GM23338 (cell line): Measurements from ENCODE around the gene HIF3A. TPM values are rescaled to one million over a fixed set of nuclear protein-coding genes. Genes with fewer than 3 reads are reported as not detected.
"Not testable (repeated sequence)": the region's sequence is repeated elsewhere in the genome, so short reads cannot be mapped to it uniquely, and the experiment has no call there.

Source experiments
- ATAC-seq: fragments of 200-7000 bp; cut with Tn5 transposase; 3 replicates; pipeline ENCODE4 v1.9.1; 2020
- DNase-seq: peaks from one replicate; pipeline ENCODE4 v3.0.0-alpha.2; 2015; ENCODE audit warnings: low spot score
- H2AFZ ChIP-seq: fragments of 200-600 bp; sonication (generic); 2 replicates; pipeline ENCODE4 v1.8.0; 2016; ENCODE audit warnings: antibody characterized with exemption, mild to moderate bottlenecking, moderate library complexity
- H3F3A ChIP-seq: fragments of 200-600 bp; sonication (generic); replicated peaks from 2 replicates; pipeline ENCODE4 v1.8.0; 2017; ENCODE audit warnings: antibody characterized with exemption, mixed run types, low read depth
- H3K27ac ChIP-seq: fragments of 200-600 bp; sonication (generic); 2 replicates; pipeline ENCODE4 v1.6.1; 2016; ENCODE audit warnings: low read depth
- H3K27me3 ChIP-seq: fragments of 200-600 bp; sonication (generic); 2 replicates; pipeline ENCODE4 v1.8.0; 2016; ENCODE audit warnings: mild to moderate bottlenecking, mixed run types, moderate library complexity; ENCODE audit not compliant: insufficient read depth
- H3K36me3 ChIP-seq: fragments of 200-600 bp; sonication (generic); 2 replicates; pipeline ENCODE4 v1.8.0; 2016; ENCODE audit warnings: mild to moderate bottlenecking; ENCODE audit not compliant: insufficient read depth
- H3K4me1 ChIP-seq: fragments of 200-600 bp; sonication (generic); 2 replicates; pipeline ENCODE4 v1.8.0; 2016; ENCODE audit warnings: mild to moderate bottlenecking, moderate library complexity; ENCODE audit not compliant: insufficient read depth
- H3K4me2 ChIP-seq: fragments of 200-600 bp; sonication (generic); 2 replicates; pipeline ENCODE4 v1.7.1; 2017; ENCODE audit warnings: mixed run types
- H3K4me3 ChIP-seq: fragments of 200-600 bp; sonication (generic); 2 replicates; pipeline ENCODE4 v1.6.1; 2016; ENCODE audit warnings: mixed run types
- H3K79me2 ChIP-seq: fragments of 200-600 bp; sonication (generic); replicated peaks from 2 replicates; pipeline ENCODE4 v1.8.0; 2017; ENCODE audit warnings: mild to moderate bottlenecking; ENCODE audit not compliant: insufficient read depth
- H3K9me2 ChIP-seq: fragments of 200-600 bp; sonication (generic); 2 replicates; pipeline ENCODE4 v1.8.0; 2017; ENCODE audit not compliant: insufficient read depth
- H4K20me1 ChIP-seq: fragments of 200-600 bp; sonication (generic); replicated peaks from 2 replicates; pipeline ENCODE4 v1.8.0; 2017; ENCODE audit warnings: mild to moderate bottlenecking; ENCODE audit not compliant: insufficient read depth
- H3K27ac Mint-ChIP-seq: 2 replicates; pipeline ENCODE4 v1.8.0; 2020; ENCODE audit warnings: inconsistent platforms, mild to moderate bottlenecking, moderate library complexity, mixed read lengths
- H3K27me3 Mint-ChIP-seq: 3 replicates; pipeline ENCODE4 v1.8.0; 2022; ENCODE audit warnings: low read depth, mild to moderate bottlenecking, moderate library complexity, mixed read lengths, inconsistent platforms; ENCODE audit not compliant: insufficient read depth, poor library complexity
- H3K36me3 Mint-ChIP-seq: 3 replicates; pipeline ENCODE4 v1.8.0; 2021; ENCODE audit warnings: low read depth, mild to moderate bottlenecking, inconsistent platforms, moderate library complexity, mixed read lengths
- H3K4me1 Mint-ChIP-seq: 3 replicates; pipeline ENCODE4 v1.8.0; 2020; ENCODE audit warnings: mild to moderate bottlenecking, inconsistent platforms, mixed read lengths
- H3K4me3 Mint-ChIP-seq: 3 replicates; pipeline ENCODE4 v1.8.0; 2021; ENCODE audit warnings: moderate library complexity, mild to moderate bottlenecking, inconsistent platforms, mixed read lengths
- H3K9me3 Mint-ChIP-seq: 3 replicates; pipeline ENCODE4 v1.8.0; 2020; ENCODE audit warnings: moderate library complexity, mild to moderate bottlenecking, inconsistent platforms, mixed read lengths
- CREB1 ChIP-seq: fragments of 250-450 bp; sonication (Bioruptor Pico); IDR thresholded peaks from 2 replicates; pipeline ENCODE4 v1.5.0; 2020; ENCODE audit warnings: low read depth, mild to moderate bottlenecking, moderate library complexity
- EZH2 ChIP-seq: fragments of 200-600 bp; sonication (generic); IDR thresholded peaks from one replicate; pipeline ENCODE4 v1.8.0; 2017; ENCODE audit warnings: antibody characterized with exemption, mild to moderate bottlenecking, low read depth; ENCODE audit not compliant: unreplicated experiment
- NANOG ChIP-seq: IDR thresholded peaks from 2 replicates; pipeline ENCODE4 v1.6.1; 2016; ENCODE audit warnings: antibody characterized with exemption, borderline replicate concordance
- polyA plus RNA-seq: library from polyadenylated mRNA; unstranded; fragments of >200 nt; fragmentation: Nextera tagmentation; extraction: Ambion mirVana; gene quantifications from 2 replicates; pipeline ENCODE4 v1.2.1, GENCODE V29; 2016
- total RNA-seq: library from RNA; depleted of rRNA; stranded (reverse); fragments of >200 nt; shearing (Covaris generic); gene quantifications from 2 replicates; pipeline ENCODE4 v1.2.3, GENCODE V29; 2014
- TF ChIP-seq, protein P1 (sequence below): IDR thresholded peaks from one replicate; pipeline ENCODE4 v1.6.1; 2018; ENCODE audit warnings: antibody characterized with exemption; ENCODE audit not compliant: unreplicated experiment

Gene HIF3A
- total and polyA plus RNA-seq, 2 experiments from 2014 or later, result 20.4 to 70.5 TPM

DNA sequence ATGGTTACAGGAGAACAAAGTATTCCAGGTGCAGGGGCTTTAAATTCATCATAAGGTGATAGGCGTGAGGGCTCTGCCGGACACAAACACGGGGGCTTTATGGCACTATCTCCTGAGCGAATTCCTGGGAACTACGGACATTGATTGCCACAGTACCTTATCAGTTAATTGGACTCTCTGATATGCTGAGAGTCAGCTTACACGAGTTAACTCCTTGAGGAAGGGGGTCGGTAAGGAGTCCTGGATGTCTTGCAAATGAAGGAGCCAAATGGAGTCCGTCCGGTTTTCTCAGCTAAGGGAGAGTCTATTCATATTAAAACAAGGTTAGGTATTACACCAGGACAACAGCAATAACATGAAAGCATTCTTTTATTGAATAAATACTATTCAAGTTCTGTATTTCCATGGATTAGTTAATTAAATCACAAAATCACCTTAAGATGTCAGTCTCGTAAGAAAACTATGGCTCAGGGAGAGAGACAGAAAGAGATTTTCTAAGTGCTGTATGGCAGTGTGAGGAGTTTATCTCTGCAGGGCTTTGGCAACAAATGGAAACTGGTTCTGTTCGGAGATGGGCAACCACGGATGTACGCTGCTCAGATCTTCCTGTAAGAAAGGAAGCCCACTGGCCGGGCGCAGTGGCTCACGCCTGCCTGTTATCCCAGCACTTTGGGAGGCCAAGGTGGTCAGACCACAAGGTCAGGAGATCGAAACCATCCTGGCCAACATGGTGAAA is 26.2 kb upstream of the HIF3A start:
- no peaks in the 10 kb centered on the region for H3K9me3 Mint-ChIP-seq
- ATAC-seq, result peak; percentile 85
- H3K9me2 ChIP-seq, result no peaks in the 10 kb centered on the region
- H3K27me3 ChIP-seq, result no peaks in the 10 kb centered on the region
- H3K27ac Mint-ChIP-seq, result peak overlapping the region; percentile 86
- H3K27me3 Mint-ChIP-seq, result peaks cover 2% of the 10 kb centered on the region
- H4K20me1 ChIP-seq, result no peaks in the 10 kb centered on the region
- H3K4me2 ChIP-seq, result peak overlapping the region; percentile 58
- DNase-seq, result peak; percentile 66
- peak overlapping the region; percentile 82 for H3K27ac ChIP-seq
- 0 out of 2 replicates have a peak, but pooled peaks cover 6% of the 10 kb centered on the region for H3F3A ChIP-seq
- TF ChIP-seq, protein P1, sequence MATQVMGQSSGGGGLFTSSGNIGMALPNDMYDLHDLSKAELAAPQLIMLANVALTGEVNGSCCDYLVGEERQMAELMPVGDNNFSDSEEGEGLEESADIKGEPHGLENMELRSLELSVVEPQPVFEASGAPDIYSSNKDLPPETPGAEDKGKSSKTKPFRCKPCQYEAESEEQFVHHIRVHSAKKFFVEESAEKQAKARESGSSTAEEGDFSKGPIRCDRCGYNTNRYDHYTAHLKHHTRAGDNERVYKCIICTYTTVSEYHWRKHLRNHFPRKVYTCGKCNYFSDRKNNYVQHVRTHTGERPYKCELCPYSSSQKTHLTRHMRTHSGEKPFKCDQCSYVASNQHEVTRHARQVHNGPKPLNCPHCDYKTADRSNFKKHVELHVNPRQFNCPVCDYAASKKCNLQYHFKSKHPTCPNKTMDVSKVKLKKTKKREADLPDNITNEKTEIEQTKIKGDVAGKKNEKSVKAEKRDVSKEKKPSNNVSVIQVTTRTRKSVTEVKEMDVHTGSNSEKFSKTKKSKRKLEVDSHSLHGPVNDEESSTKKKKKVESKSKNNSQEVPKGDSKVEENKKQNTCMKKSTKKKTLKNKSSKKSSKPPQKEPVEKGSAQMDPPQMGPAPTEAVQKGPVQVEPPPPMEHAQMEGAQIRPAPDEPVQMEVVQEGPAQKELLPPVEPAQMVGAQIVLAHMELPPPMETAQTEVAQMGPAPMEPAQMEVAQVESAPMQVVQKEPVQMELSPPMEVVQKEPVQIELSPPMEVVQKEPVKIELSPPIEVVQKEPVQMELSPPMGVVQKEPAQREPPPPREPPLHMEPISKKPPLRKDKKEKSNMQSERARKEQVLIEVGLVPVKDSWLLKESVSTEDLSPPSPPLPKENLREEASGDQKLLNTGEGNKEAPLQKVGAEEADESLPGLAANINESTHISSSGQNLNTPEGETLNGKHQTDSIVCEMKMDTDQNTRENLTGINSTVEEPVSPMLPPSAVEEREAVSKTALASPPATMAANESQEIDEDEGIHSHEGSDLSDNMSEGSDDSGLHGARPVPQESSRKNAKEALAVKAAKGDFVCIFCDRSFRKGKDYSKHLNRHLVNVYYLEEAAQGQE, result no peak
- TF ChIP-seq EZH2 (no peak), NANOG (peak; percentile 42)
- H2AFZ ChIP-seq, result no peak overlapping the region
- no peaks in the 10 kb centered on the region for H3K36me3 Mint-ChIP-seq
- H3K4me1 Mint-ChIP-seq, result peaks cover 27% of the 10 kb centered on the region
- peaks cover 22% of the 10 kb centered on the region for H3K4me1 ChIP-seq
- peak overlapping the region; percentile 58 for H3K4me3 Mint-ChIP-seq
- H3K4me3 ChIP-seq, result peak overlapping the region; percentile 16
- H3K36me3 ChIP-seq, result no peaks in the 10 kb centered on the region
- H3K79me2 ChIP-seq, result no peaks in the 10 kb centered on the region

DNA sequence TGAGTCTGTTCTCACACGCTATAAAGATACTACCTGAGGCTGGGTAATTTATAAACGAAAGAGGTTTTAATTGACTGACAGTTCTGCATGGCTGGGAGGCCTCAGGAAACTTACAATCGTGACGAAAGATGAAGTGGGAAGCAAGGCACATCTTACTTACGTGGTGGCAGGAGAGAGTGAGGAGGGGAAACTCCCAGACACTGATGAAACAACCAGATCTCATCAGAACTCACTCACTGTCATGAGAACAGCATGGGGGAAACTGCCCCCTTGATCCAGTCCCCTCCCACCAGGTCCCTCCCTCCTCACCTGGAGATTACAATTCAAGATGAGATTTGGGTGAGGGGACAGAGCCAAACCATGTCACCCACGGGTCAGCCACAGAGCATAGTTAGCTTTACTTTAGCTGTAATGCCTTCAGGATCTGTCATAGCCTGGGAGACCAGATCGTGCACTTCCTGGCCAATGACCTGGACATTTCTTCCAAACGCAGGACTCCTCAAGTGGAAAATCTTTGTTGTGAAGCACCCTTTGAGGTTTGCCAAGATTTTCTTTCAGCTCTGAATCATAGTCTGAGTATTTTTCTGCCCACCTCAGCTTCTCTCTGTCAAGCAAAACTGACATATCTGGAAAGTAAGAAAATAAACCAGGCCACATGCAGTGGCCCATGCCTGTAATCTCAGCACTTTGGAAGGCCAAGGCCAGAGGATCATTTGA is 25.2 kb upstream of the HIF3A start:
- Mint-ChIP-seq H3K27ac (peak overlapping the region; percentile 83), H3K27me3 (peaks cover 2% of the 10 kb centered on the region), H3K36me3 (peaks cover 4% of the 10 kb centered on the region; the same call in 2 of the 3 replicates), H3K4me3 (0 out of 3 replicates have a peak overlapping the region, but pooled peaks have one; percentile 21), H3K4me1 (peaks cover 27% of the 10 kb centered on the region), H3K9me3 (peaks cover 4% of the 10 kb centered on the region; the same call in 1 of the 3 replicates)
- Histone ChIP-seq H3K27ac (peak overlapping the region; percentile 35; the same call in 1 of the 2 replicates), H4K20me1 (no peaks in the 10 kb centered on the region), H3K27me3 (no peaks in the 10 kb centered on the region), H3F3A (0 out of 2 replicates have a peak, but pooled peaks cover 4% of the 10 kb centered on the region), H3K9me2 (no peaks in the 10 kb centered on the region), H3K4me2 (peak overlapping the region; percentile 58), H3K36me3 (no peaks in the 10 kb centered on the region), H3K79me2 (no peaks in the 10 kb centered on the region), H3K4me3 (no peak overlapping the region), H2AFZ (no peak overlapping the region), H3K4me1 (peaks cover 22% of the 10 kb centered on the region)
- no peak for TF ChIP-seq CREB1
- ATAC-seq, result peak; percentile 50
- no peak for DNase-seq

DNA sequence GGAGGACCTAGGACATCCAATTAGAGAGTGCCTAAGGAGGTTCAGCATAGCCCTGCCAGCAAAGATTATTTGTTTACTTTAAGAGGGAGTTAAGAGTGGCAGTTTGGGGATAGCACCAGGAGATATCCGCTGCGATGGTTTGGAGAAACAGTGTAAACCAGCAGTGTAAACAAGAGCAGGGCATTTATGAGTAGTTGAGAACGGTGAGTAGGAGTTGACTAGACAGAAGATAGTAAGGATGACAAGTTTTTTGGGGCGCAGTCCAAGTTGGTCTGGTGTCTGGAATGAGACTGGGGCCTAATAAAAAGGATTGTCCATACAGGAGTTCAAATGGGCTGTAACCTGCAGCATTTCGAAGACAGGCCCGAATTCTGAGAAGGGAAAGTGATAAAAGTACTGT is 22.9 kb upstream of the HIF3A start:
- not testable (repeated sequence) for H3K27ac ChIP-seq, H3K9me2 ChIP-seq, H3F3A ChIP-seq, H3K79me2 ChIP-seq, ATAC-seq, H3K27me3 Mint-ChIP-seq, H3K27ac Mint-ChIP-seq, H3K4me2 ChIP-seq, DNase-seq, H3K4me3 ChIP-seq, H3K27me3 ChIP-seq, H3K4me3 Mint-ChIP-seq, H3K36me3 ChIP-seq, H2AFZ ChIP-seq, H4K20me1 ChIP-seq
- H3K36me3 Mint-ChIP-seq, result peaks cover 11% of the 10 kb centered on the region
- peaks cover 18% of the 10 kb centered on the region for H3K9me3 Mint-ChIP-seq
- H3K4me1 Mint-ChIP-seq, result peaks cover 41% of the 10 kb centered on the region
- H3K4me1 ChIP-seq, result peaks cover 30% of the 10 kb centered on the region
